SK-N-SH (cell line): ENCODE measurements around the gene ELOVL4. TPM values are rescaled to one million over a fixed set of nuclear protein-coding genes. Genes with fewer than 3 reads are reported as not detected.
A peak's percentile ranks its signal among the peaks of the same experiment; 100 is the strongest.

Experiments
- CTCF ChIA-PET: fragments of 300-600, 350-600 bp; formaldehyde crosslinking; extraction: SDS; loops from one replicate; lab custom pipeline; 2021; lab: Yijun Ruan, JAX
- POLR2A ChIA-PET: fragments of 350-600 bp; sonication (Branson Sonifier 250); formaldehyde crosslinking; extraction: SDS; loops from one replicate; lab custom pipeline; 2020; ENCODE audit warnings: antibody characterized with exemption, inconsistent platforms; lab: Yijun Ruan, JAX
- DNase-seq: peaks from one replicate; pipeline ENCODE4 v3.0.0; 2012
- H2AFZ ChIP-seq: fragments of 200-600 bp; sonication (generic); 2 replicates; pipeline ENCODE4 v1.8.1; 2016; ENCODE audit warnings: antibody characterized with exemption, mild to moderate bottlenecking, low read depth
- H3F3A ChIP-seq: fragments of 200-600 bp; sonication (generic); replicated peaks from 2 replicates; pipeline ENCODE3; 2016; ENCODE audit warnings: antibody characterized with exemption, mild to moderate bottlenecking; ENCODE audit not compliant: insufficient read depth
- H3K27ac ChIP-seq, 2 experiments: fragments of 200-500 bp in 1 of 2; fragments of 200-600 bp in 1 of 2; sonication (Bioruptor generic) in 1 of 2; sonication (generic), shearing (Covaris generic) in 1 of 2; 2 replicates each; pipeline versions ENCODE4 v1.5.1 to v1.6.1; 2014 to 2016; ENCODE audit warnings: low read depth in 2 of 2, inconsistent platforms in 1 of 2, low read length in 1 of 2, mild to moderate bottlenecking in 1 of 2, mixed read lengths in 1 of 2
- H3K27me3 ChIP-seq: fragments of 200-600 bp; sonication (generic), shearing (Covaris generic); 2 replicates; pipeline ENCODE4 v1.6.1; 2016; ENCODE audit warnings: mixed run types; ENCODE audit not compliant: insufficient read depth
- H3K36me3 ChIP-seq, 2 experiments: fragments of 200-500 bp in 1 of 2; fragments of 200-600 bp in 1 of 2; sonication (Bioruptor generic) in 1 of 2; sonication (generic) in 1 of 2; replicated peaks in 1 of 2; 2 replicates each; pipeline versions ENCODE3 to v1.5.1; 2014 to 2016; ENCODE audit warnings: low read length in 1 of 2, mild to moderate bottlenecking in 1 of 2; ENCODE audit not compliant: insufficient read depth in 2 of 2, control insufficient read depth in 1 of 2
- H3K4me1 ChIP-seq, 2 experiments: fragments of 200-500 bp in 1 of 2; fragments of 200-600 bp in 1 of 2; sonication (Bioruptor generic) in 1 of 2; sonication (generic), shearing (Covaris generic) in 1 of 2; 2 replicates each; pipeline versions ENCODE4 v1.5.1 to v1.6.1; 2014 to 2016; ENCODE audit warnings: low read depth in 1 of 2, low read length in 1 of 2, mixed run types in 1 of 2; ENCODE audit not compliant: insufficient read depth in 2 of 2, control insufficient read depth in 1 of 2
- H3K4me2 ChIP-seq: fragments of 200-600 bp; sonication (generic), shearing (Covaris generic); 2 replicates; pipeline ENCODE4 v1.6.1; 2017; ENCODE audit warnings: mixed run types
- H3K4me3 ChIP-seq, 2 experiments: fragments of 200-500 bp in 1 of 2; fragments of 200-600 bp in 1 of 2; sonication (Bioruptor generic) in 1 of 2; sonication (generic), shearing (Covaris generic) in 1 of 2; 2 replicates each; pipeline versions ENCODE4 v1.5.1 to v1.8.1; 2014 to 2016; ENCODE audit warnings: low read depth in 2 of 2, inconsistent platforms in 1 of 2, low read length in 1 of 2, mild to moderate bottlenecking in 1 of 2, mixed read lengths in 1 of 2, moderate library complexity in 1 of 2
- H3K79me2 ChIP-seq: fragments of 200-600 bp; sonication (generic); 2 replicates; pipeline ENCODE4 v1.8.1; 2017; ENCODE audit warnings: mild to moderate bottlenecking; ENCODE audit not compliant: insufficient read depth
- H3K9ac ChIP-seq: fragments of 200-600 bp; sonication (generic); 2 replicates; pipeline ENCODE4 v1.6.1; 2017; ENCODE audit warnings: mixed run types
- H3K9me2 ChIP-seq: fragments of 200-600 bp; sonication (generic); 2 replicates; pipeline ENCODE4 v1.6.1; 2017; ENCODE audit warnings: mixed run types
- H3K9me3 ChIP-seq: fragments of 200-600 bp; sonication (generic); 2 replicates; pipeline ENCODE4 v1.6.1; 2017; ENCODE audit warnings: mixed run types, mild to moderate bottlenecking, moderate library complexity
- H4K20me1 ChIP-seq: fragments of 200-600 bp; sonication (generic); 2 replicates; pipeline ENCODE4 v1.6.1; 2017; ENCODE audit warnings: mild to moderate bottlenecking, mixed run types; ENCODE audit not compliant: insufficient read depth
- EP300 ChIP-seq, 2 experiments: IDR thresholded peaks; 2 replicates each; pipeline versions ENCODE4 v1.4.0 to v1.6.1; 2012; ENCODE audit warnings: borderline replicate concordance in 1 of 2, low read depth in 1 of 2, low read length in 1 of 2
- EZH2phosphoT487 ChIP-seq: fragments of 200-600 bp; sonication (generic); IDR thresholded peaks from 2 replicates; pipeline ENCODE4 v1.6.1; 2017; ENCODE audit warnings: low read depth, mixed run types, mild to moderate bottlenecking, antibody characterized with exemption, moderate library complexity, borderline replicate concordance
- FOXM1 ChIP-seq: IDR thresholded peaks from 2 replicates; pipeline ENCODE4 v1.4.0; 2012; ENCODE audit warnings: low read depth, mild to moderate bottlenecking
- GABPA ChIP-seq: IDR thresholded peaks from 2 replicates; pipeline ENCODE4 v1.4.0; 2012; ENCODE audit warnings: low read depth, mild to moderate bottlenecking
- GATA2 ChIP-seq: sonication (generic); formaldehyde crosslinking; IDR thresholded peaks from 2 replicates; pipeline ENCODE4 v1.5.0; 2020; ENCODE audit warnings: mild to moderate bottlenecking, missing genetic modification reagents
- NRF1 ChIP-seq: IDR thresholded peaks from 2 replicates; pipeline ENCODE4 v1.6.1; 2012; ENCODE audit warnings: low read depth, mild to moderate bottlenecking, low read length
- POLR2AphosphoS5 ChIP-seq: IDR thresholded peaks from 2 replicates; pipeline ENCODE4 v1.6.1; 2012; ENCODE audit warnings: low read depth, low read length
- REST ChIP-seq: IDR thresholded peaks from 2 replicates; pipeline ENCODE4 v1.6.1; 2012; ENCODE audit warnings: mild to moderate bottlenecking, low read depth, low read length, moderate library complexity
- RXRA ChIP-seq: IDR thresholded peaks from 2 replicates; pipeline ENCODE4 v1.4.0; 2012; ENCODE audit warnings: low read depth, mild to moderate bottlenecking, borderline replicate concordance
- SIN3A ChIP-seq: IDR thresholded peaks from 2 replicates; pipeline ENCODE4 v1.6.1; 2012; ENCODE audit warnings: low read depth, mild to moderate bottlenecking, low read length, moderate library complexity, borderline replicate concordance
- TAF1 ChIP-seq: IDR thresholded peaks from 2 replicates; pipeline ENCODE4 v1.6.1; 2012; ENCODE audit warnings: low read depth, mild to moderate bottlenecking, low read length, moderate library complexity, borderline replicate concordance
- TEAD4 ChIP-seq: IDR thresholded peaks from 2 replicates; pipeline ENCODE4 v1.4.0; 2012; ENCODE audit warnings: mild to moderate bottlenecking, borderline replicate concordance; ENCODE audit not compliant: insufficient read depth
- USF2 ChIP-seq: fragments of 150-350 bp; IDR thresholded peaks from 2 replicates; pipeline ENCODE4 v1.6.1; 2017; ENCODE audit warnings: antibody characterized with exemption, low read length, low read depth, borderline replicate concordance
- YY1 ChIP-seq: IDR thresholded peaks from 2 replicates; pipeline ENCODE4 v1.4.0; 2012; ENCODE audit warnings: low read depth, mild to moderate bottlenecking
- ZBTB33 ChIP-seq: IDR thresholded peaks from 2 replicates; pipeline ENCODE4 v1.4.0; 2012; ENCODE audit warnings: low read depth, borderline replicate concordance
- WGBS: methylation state at CpG from one replicate; pipeline ENCODE4 v1.1.6; 2017; ENCODE audit warnings: low lambda C conversion rate; 5-methylcytosine and 5-hydroxymethylcytosine counted together
- polyA plus RNA-seq, 3 experiments: library from polyadenylated mRNA; depleted of rRNA; stranded (reverse); fragments of >200 nt; gene quantifications; 2 replicates each; pipeline ENCODE4 v1.2.3, GENCODE V29; 2012
- TF ChIP-seq, protein P1 (sequence below): IDR thresholded peaks from 2 replicates; pipeline ENCODE4 v1.4.0; 2012; ENCODE audit warnings: low read depth
- TF ChIP-seq, protein P2 (sequence below): IDR thresholded peaks from 2 replicates; pipeline ENCODE4 v1.4.0; 2012; ENCODE audit warnings: low read depth, borderline replicate concordance

The ELOVL4 gene
- 1.6 and 1.9 TPM in 2 replicates for polyA plus RNA-seq (2012; rRNA removed)
- 3.3 and 3.8 TPM in 2 replicates for polyA plus RNA-seq (2012; cell fraction: cytosol; rRNA removed)
- 0.89 and 2.0 TPM in 2 replicates for polyA plus RNA-seq (2012; cell fraction: nucleus; rRNA removed)

GRCh38 chr6:79947191-79948186, at the start of gene ELOVL4:
ELOVL4 (minus strand) TSS chr6:79947553; CDS start chr6:79947279, 274 bp downstream.
- peaks cover 0 to 2% of the 10 kb centered on the region in 2 experiments for H3K36me3 ChIP-seq
- peak within 1 kb of the TSS; percentile 90 to 92 for H3K4me3 ChIP-seq
- peaks cover 4 to 17% of the 10 kb centered on the region in 2 experiments; a peak in 3 of 4 replicates for H3K4me1 ChIP-seq
- CTCF ChIA-PET: interaction anchor here (0.7 to 2.2 kb wide), 7 partner anchors 11 to 158 kb away, joined by 3 to 10 read pairs (median 8); partner anchors contain the start of gene BCKDHB
- H3F3A ChIP-seq: peaks cover 16% of the 10 kb centered on the region
- 7% methylated on average over 27 of the region's 84 CpGs for WGBS
- H3K9me3 ChIP-seq: no peaks in the 10 kb centered on the region
- peak within 1 kb of the TSS; percentile 72; the same call in 1 of the 2 replicates for H3K9ac ChIP-seq
- H3K27me3 ChIP-seq: no peaks in the 10 kb centered on the region
- TF ChIP-seq GABPA: no peak
- TF ChIP-seq ZBTB33: no peak
- TF ChIP-seq GATA2: 0 out of 2 replicates have a peak, but pooled peaks have one; percentile 7
- TF ChIP-seq FOXM1: no peak
- TF ChIP-seq, protein P1, sequence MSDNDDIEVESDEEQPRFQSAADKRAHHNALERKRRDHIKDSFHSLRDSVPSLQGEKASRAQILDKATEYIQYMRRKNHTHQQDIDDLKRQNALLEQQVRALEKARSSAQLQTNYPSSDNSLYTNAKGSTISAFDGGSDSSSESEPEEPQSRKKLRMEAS: peak; percentile 93
- peak; percentile 30; the same call in 1 of the 2 replicates for TF ChIP-seq REST
- no peak for TF ChIP-seq TEAD4
- TF ChIP-seq EZH2phosphoT487: no peak
- peak; percentile 49; the same call in 1 of the 2 replicates for TF ChIP-seq YY1
- TF ChIP-seq SIN3A: no peak; the same call in 1 of the 2 replicates
- TF ChIP-seq USF2: peak; percentile 79
- TF ChIP-seq POLR2AphosphoS5: peak; percentile 69
- peak; percentile 77; the same call in 1 of the 2 replicates for TF ChIP-seq TAF1
- TF ChIP-seq NRF1: peak; percentile 77
- TF ChIP-seq EP300 (IDR thresholded peaks at IDR 0.05; ENCODE audit: borderline replicate concordance in 1 of 2, low read depth in 1 of 2, low read length in 1 of 2): peak in 1 of 2 experiments; percentile 17; a peak in 1 of 4 replicates
- TF ChIP-seq RXRA: no peak
- TF ChIP-seq, protein P2, sequence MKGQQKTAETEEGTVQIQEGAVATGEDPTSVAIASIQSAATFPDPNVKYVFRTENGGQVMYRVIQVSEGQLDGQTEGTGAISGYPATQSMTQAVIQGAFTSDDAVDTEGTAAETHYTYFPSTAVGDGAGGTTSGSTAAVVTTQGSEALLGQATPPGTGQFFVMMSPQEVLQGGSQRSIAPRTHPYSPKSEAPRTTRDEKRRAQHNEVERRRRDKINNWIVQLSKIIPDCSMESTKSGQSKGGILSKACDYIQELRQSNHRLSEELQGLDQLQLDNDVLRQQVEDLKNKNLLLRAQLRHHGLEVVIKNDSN: peak; percentile 97
- TF ChIP-seq, all 33 proteins: peak for 10
- no peaks in the 10 kb centered on the region for H3K9me2 ChIP-seq
- H3K79me2 ChIP-seq: peaks cover 27% of the 10 kb centered on the region
- H4K20me1 ChIP-seq: no peaks in the 10 kb centered on the region
- peak within 1 kb of the TSS; percentile 92 for H2AFZ ChIP-seq
- peak within 1 kb of the TSS; percentile 2 to 69; a peak in 2 of 4 replicates for H3K27ac ChIP-seq
- POLR2A ChIA-PET: interaction anchor here (1.9 kb wide), 1 partner anchor 159 kb away, joined by 5 read pairs; the partner anchor contains the start of gene BCKDHB
- peak within 1 kb of the TSS; percentile 93 for H3K4me2 ChIP-seq
- DNase-seq: peak; percentile 95
